Neutrophil (primary cell): ENCODE data around the gene ZNF710.
A peak's percentile ranks its signal among the peaks of the same experiment; 100 is the strongest.

Source experiments
- H3K27ac ChIP-seq: fragments of 200-600 bp; sonication (generic); 2 replicates; pipeline ENCODE4 v1.5.1; 2016; ENCODE audit warnings: mild to moderate bottlenecking, moderate library complexity
- H3K27me3 ChIP-seq: fragments of 200-600 bp; sonication (generic); 2 replicates; pipeline ENCODE4 v1.6.0; 2016; ENCODE audit warnings: mild to moderate bottlenecking
- H3K36me3 ChIP-seq: fragments of 200-600 bp; sonication (generic); 2 replicates; pipeline ENCODE4 v1.5.1; 2017
- H3K4me1 ChIP-seq, 2 experiments: fragments of 200-600 bp in 1 of 2; sonication (generic) in 1 of 2; 1 replicate in 1 of 2; 2 replicates in 1 of 2; pipeline versions ENCODE4 v1.5.1 to v1.6.1; 2013 to 2016; ENCODE audit warnings: low read depth in 1 of 2, low read length in 1 of 2, mild to moderate bottlenecking in 1 of 2, moderate library complexity in 1 of 2; ENCODE audit not compliant: control insufficient read depth in 1 of 2, insufficient read depth in 1 of 2
- H3K4me3 ChIP-seq, 2 experiments: fragments of 200-600 bp in 1 of 2; sonication (generic) in 1 of 2; 1 replicate in 1 of 2; 2 replicates in 1 of 2; pipeline ENCODE4 v1.5.1; 2013 to 2016; ENCODE audit warnings: low read depth in 1 of 2, low read length in 1 of 2, mild to moderate bottlenecking in 1 of 2, moderate library complexity in 1 of 2
- H3K9me3 ChIP-seq: fragments of 200-600 bp; sonication (generic); 2 replicates; pipeline ENCODE4 v1.5.1; 2016
- CTCF ChIP-seq: fragments of 200-600 bp; sonication (generic); IDR thresholded peaks from 2 replicates; pipeline ENCODE4 v1.5.1; 2016; ENCODE audit warnings: antibody characterized with exemption

The ZNF710 gene

GRCh38 chr15:89998141-89998661, 2.9 kb upstream of the ZNF710 start:
- no peak for TF ChIP-seq CTCF
- H3K36me3 ChIP-seq = no peaks in the 10 kb centered on the region
- H3K9me3 ChIP-seq = no peaks in the 10 kb centered on the region
- H3K27me3 ChIP-seq = no peaks in the 10 kb centered on the region
- H3K27ac ChIP-seq = peak overlapping the region; percentile 99
- H3K4me1 ChIP-seq = peaks cover 32 to 41% of the 10 kb centered on the region in 2 experiments
- no peak overlapping the region for H3K4me3 ChIP-seq

GRCh38 chr15:89998923-89999675, 2.0 kb upstream of the ZNF710 start:
- Histone ChIP-seq H3K4me3 (no peak overlapping the region), H3K4me1 (peaks cover 32 to 41% of the 10 kb centered on the region in 2 experiments), H3K36me3 (no peaks in the 10 kb centered on the region), H3K9me3 (no peaks in the 10 kb centered on the region), H3K27ac (peak overlapping the region; percentile 99), H3K27me3 (no peaks in the 10 kb centered on the region)
- no peak for TF ChIP-seq CTCF

- TF ChIP-seq CTCF = no peak
- Histone ChIP-seq H3K27ac (peak overlapping the region; percentile 99), H3K36me3 (no peaks in the 10 kb centered on the region), H3K9me3 (no peaks in the 10 kb centered on the region), H3K4me1 (peaks cover 37 to 46% of the 10 kb centered on the region in 2 experiments), H3K27me3 (no peaks in the 10 kb centered on the region), H3K4me3 (peak overlapping the region in 1 of 2 experiments; percentile 74)
These were observed 1.4 kb upstream of the ZNF710 start for GRCh38 chr15:89999676-90000185.

- H3K27ac ChIP-seq = peak overlapping the region; percentile 99
- TF ChIP-seq CTCF = no peak
- peaks cover 44 to 52% of the 10 kb centered on the region in 2 experiments for H3K4me1 ChIP-seq
- peak overlapping the region; percentile 66 to 74 for H3K4me3 ChIP-seq
- H3K9me3 ChIP-seq = no peaks in the 10 kb centered on the region
- H3K36me3 ChIP-seq = no peaks in the 10 kb centered on the region
- no peaks in the 10 kb centered on the region for H3K27me3 ChIP-seq
These were observed 730 bp upstream of the ZNF710 start for GRCh38 chr15:90000186-90001001.

GRCh38 chr15:90001683-90002427, 731 bp downstream of the ZNF710 start:
- H3K4me1 ChIP-seq = peaks cover 59 to 67% of the 10 kb centered on the region in 2 experiments
- TF ChIP-seq CTCF = no peak
- no peaks in the 10 kb centered on the region for H3K9me3 ChIP-seq
- H3K36me3 ChIP-seq = no peaks in the 10 kb centered on the region
- no peaks in the 10 kb centered on the region for H3K27me3 ChIP-seq
- peak overlapping the region; percentile 74 to 86 for H3K4me3 ChIP-seq
- H3K27ac ChIP-seq = peak overlapping the region; percentile 99
